ENCODE measurements around the gene ARSD.

The ARSD gene

GRCh38 chrX:2972391-2972790 is 43.3 kb upstream of the ARSD start:
- TF ChIP-seq ZFP30 (CRISPR knock-in tag; IDR thresholded peaks at IDR 0.05) (no peak), ESRRG (CRISPR knock-in tag; IDR thresholded peaks at IDR 0.05) (no peak), ZNF8 (CRISPR knock-in tag; IDR thresholded peaks at IDR 0.05) (no peak), CSDC2 (CRISPR knock-in tag; IDR thresholded peaks at IDR 0.05) (no peak), CREB5 (CRISPR knock-in tag; IDR thresholded peaks at IDR 0.05; ENCODE audit: low read depth) (no peak), GLIS3 (CRISPR knock-in tag; IDR thresholded peaks at IDR 0.05) (no peak), ARNTL (CRISPR knock-in tag; IDR thresholded peaks at IDR 0.05; ENCODE audit: borderline replicate concordance, low read depth) (no peak), ZFP3 (CRISPR knock-in tag; IDR thresholded peaks at IDR 0.05) (no peak), TOX (CRISPR knock-in tag; IDR thresholded peaks at IDR 0.05; ENCODE audit: borderline replicate concordance) (no peak), PPARA (CRISPR knock-in tag; IDR thresholded peaks at IDR 0.05; ENCODE audit: borderline replicate concordance) (no peak), POU6F1 (CRISPR knock-in tag; IDR thresholded peaks at IDR 0.05; ENCODE audit: borderline replicate concordance, low read depth) (no peak), ZNF565 (CRISPR knock-in tag; conservative IDR thresholded peaks at IDR 0.05; ENCODE audit: low read depth) (no peak), CSRNP3 (CRISPR knock-in tag; IDR thresholded peaks at IDR 0.05) (no peak), ZNF70 (CRISPR knock-in tag; IDR thresholded peaks at IDR 0.05) (no peak), OSR1 (CRISPR knock-in tag; IDR thresholded peaks at IDR 0.05) (no peak), RARB (CRISPR knock-in tag; IDR thresholded peaks at IDR 0.05) (no peak)
- no peak for ATAC-seq

GRCh38 chrX:2969021-2969420 is 39.9 kb upstream of the ARSD start:
- no peak for ATAC-seq
- TF ChIP-seq RARB (CRISPR knock-in tag; IDR thresholded peaks at IDR 0.05) (no peak), ZNF8 (CRISPR knock-in tag; IDR thresholded peaks at IDR 0.05) (no peak), ESRRG (CRISPR knock-in tag; IDR thresholded peaks at IDR 0.05) (no peak), SNAI2 (CRISPR knock-in tag; IDR thresholded peaks at IDR 0.05) (no peak), ZNF565 (CRISPR knock-in tag; conservative IDR thresholded peaks at IDR 0.05; ENCODE audit: low read depth) (no peak), ARNTL (CRISPR knock-in tag; IDR thresholded peaks at IDR 0.05; ENCODE audit: borderline replicate concordance, low read depth) (no peak), ZFP30 (CRISPR knock-in tag; IDR thresholded peaks at IDR 0.05) (no peak), TOX (CRISPR knock-in tag; IDR thresholded peaks at IDR 0.05; ENCODE audit: borderline replicate concordance) (no peak), TSHZ2 (CRISPR knock-in tag; IDR thresholded peaks at IDR 0.05) (no peak), CSRNP3 (CRISPR knock-in tag; IDR thresholded peaks at IDR 0.05) (no peak), ISL1 (CRISPR knock-in tag; IDR thresholded peaks at IDR 0.05) (no peak), OSR1 (CRISPR knock-in tag; IDR thresholded peaks at IDR 0.05) (no peak), POU6F1 (CRISPR knock-in tag; IDR thresholded peaks at IDR 0.05; ENCODE audit: borderline replicate concordance, low read depth) (no peak), CSDC2 (CRISPR knock-in tag; IDR thresholded peaks at IDR 0.05) (no peak), CREB5 (CRISPR knock-in tag; IDR thresholded peaks at IDR 0.05; ENCODE audit: low read depth) (no peak), ZC3H10 (CRISPR knock-in tag; IDR thresholded peaks at IDR 0.05) (no peak), TCF4 (CRISPR knock-in tag; IDR thresholded peaks at IDR 0.05; ENCODE audit: borderline replicate concordance) (no peak)
